Testis (tissue), 2 donors: ENCODE data around the gene PRTG.

Source experiments
- POLR2A ChIP-seq: fragments of 450-650 bp; IDR thresholded peaks from one replicate; pipeline ENCODE4 v1.6.1; 2017; ENCODE audit warnings: antibody characterized with exemption, mild to moderate bottlenecking, moderate library complexity
- TF ChIP-seq, protein P1 (sequence below), 3 experiments: fragments of 450-650 bp in 2 of 3; fragments of 200-600 bp in 1 of 3; sonication (generic) in 1 of 3; IDR thresholded peaks; one replicate each; pipeline ENCODE4 v1.5.1; 2016 to 2019; ENCODE audit warnings: antibody characterized with exemption in 3 of 3, mild to moderate bottlenecking in 2 of 3, moderate library complexity in 1 of 3

DNA sequence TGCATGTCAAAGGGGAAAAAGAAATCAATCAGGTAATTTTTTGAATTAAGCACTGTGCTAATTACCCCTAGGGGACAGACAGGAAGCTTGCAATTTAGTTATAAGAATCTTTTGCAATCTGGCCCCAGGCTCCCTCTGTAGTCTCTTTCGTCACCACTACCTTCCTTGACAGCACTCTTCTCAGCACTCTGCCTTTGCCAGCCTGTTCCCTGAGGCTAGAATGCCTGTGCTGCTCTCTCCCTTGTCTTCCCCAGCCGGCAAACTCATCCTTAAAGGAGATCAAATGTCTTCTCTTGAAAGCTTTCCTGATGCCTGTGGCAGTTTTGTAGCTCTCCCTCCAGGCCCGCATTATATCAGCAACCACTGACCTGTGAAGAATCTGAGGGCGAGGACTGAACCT lies 32.4 kb upstream of the PRTG start:
- TF ChIP-seq POLR2A: no peak
- TF ChIP-seq, protein P1, sequence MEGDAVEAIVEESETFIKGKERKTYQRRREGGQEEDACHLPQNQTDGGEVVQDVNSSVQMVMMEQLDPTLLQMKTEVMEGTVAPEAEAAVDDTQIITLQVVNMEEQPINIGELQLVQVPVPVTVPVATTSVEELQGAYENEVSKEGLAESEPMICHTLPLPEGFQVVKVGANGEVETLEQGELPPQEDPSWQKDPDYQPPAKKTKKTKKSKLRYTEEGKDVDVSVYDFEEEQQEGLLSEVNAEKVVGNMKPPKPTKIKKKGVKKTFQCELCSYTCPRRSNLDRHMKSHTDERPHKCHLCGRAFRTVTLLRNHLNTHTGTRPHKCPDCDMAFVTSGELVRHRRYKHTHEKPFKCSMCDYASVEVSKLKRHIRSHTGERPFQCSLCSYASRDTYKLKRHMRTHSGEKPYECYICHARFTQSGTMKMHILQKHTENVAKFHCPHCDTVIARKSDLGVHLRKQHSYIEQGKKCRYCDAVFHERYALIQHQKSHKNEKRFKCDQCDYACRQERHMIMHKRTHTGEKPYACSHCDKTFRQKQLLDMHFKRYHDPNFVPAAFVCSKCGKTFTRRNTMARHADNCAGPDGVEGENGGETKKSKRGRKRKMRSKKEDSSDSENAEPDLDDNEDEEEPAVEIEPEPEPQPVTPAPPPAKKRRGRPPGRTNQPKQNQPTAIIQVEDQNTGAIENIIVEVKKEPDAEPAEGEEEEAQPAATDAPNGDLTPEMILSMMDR (IDR thresholded peaks at IDR 0.05): no peak
